SK-N-DZ (cell line): ENCODE data around the gene AMFR.
"Not testable (repeated sequence)": the region's sequence is repeated elsewhere in the genome, so short reads cannot be mapped to it uniquely, and the experiment has no call there.

Source experiments
- DNase-seq: peaks from one replicate; pipeline ENCODE4 v3.0.0-alpha.2; 2015; ENCODE audit warnings: low spot score

The AMFR gene

GRCh38 chr16:56389554-56389953 lies 35.8 kb downstream of the AMFR start:
- no peak for DNase-seq

- no peak for DNase-seq
These were observed 37.1 kb downstream of the AMFR start for GRCh38 chr16:56388209-56388608.

GRCh38 chr16:56387396-56387795 lies 37.9 kb downstream of the AMFR start:
- no peak for DNase-seq

- DNase-seq = no peak
These were observed 41.1 kb downstream of the AMFR start for GRCh38 chr16:56384074-56384721.

GRCh38 chr16:56382901-56383355 lies 42.4 kb downstream of the AMFR start:
- no peak for DNase-seq

GRCh38 chr16:56382459-56382858 lies 42.9 kb downstream of the AMFR start:
- no peak for DNase-seq

- not testable (repeated sequence) for DNase-seq
These were observed 44.4 kb downstream of the AMFR start for GRCh38 chr16:56380778-56381485.

GRCh38 chr16:56379044-56379443 lies 46.3 kb downstream of the AMFR start:
- DNase-seq = not testable (repeated sequence)

- DNase-seq = not testable (repeated sequence)
These were observed 49.6 kb downstream of the AMFR start for GRCh38 chr16:56375792-56376191.

- DNase-seq = no peak
These were observed 52.3 kb downstream of the AMFR start for GRCh38 chr16:56373003-56373402.

- no peak for DNase-seq
These were observed 53.2 kb downstream of the AMFR start for GRCh38 chr16:56372013-56372634.

- no peak for DNase-seq
These were observed 53.7 kb downstream of the AMFR start for GRCh38 chr16:56371660-56371937.

- DNase-seq = no peak
These were observed 54.3 kb downstream of the AMFR start for GRCh38 chr16:56370875-56371659.

- no peak for DNase-seq
These were observed 55.0 kb downstream of the AMFR start for GRCh38 chr16:56370185-56370874.

- no peak for DNase-seq
These were observed 56.1 kb downstream of the AMFR start for GRCh38 chr16:56369202-56369601.

- DNase-seq = no peak
These were observed 56.8 kb downstream of the AMFR start for GRCh38 chr16:56368545-56368944.

- no peak for DNase-seq
These were observed 57.6 kb downstream of the AMFR start for GRCh38 chr16:56367764-56368163.

GRCh38 chr16:56366945-56367344 lies 58.4 kb downstream of the AMFR start:
- no peak for DNase-seq

- no peak for DNase-seq
These were observed 59.8 kb downstream of the AMFR start for GRCh38 chr16:56365552-56365951.

GRCh38 chr16:56364865-56365264 lies 60.5 kb downstream of the AMFR start:
- no peak for DNase-seq

GRCh38 chr16:56363781-56364565 lies 61.4 kb downstream of the AMFR start:
- no peak for DNase-seq
